K562 (cell line): ENCODE results near the gene GLT6D1. TPM values are rescaled to one million over a fixed set of nuclear protein-coding genes. Genes with fewer than 3 reads are reported as not detected.

Source experiments
- ATAC-seq: fragments of 200-7000 bp; cut with Tn5 transposase; 3 replicates; pipeline ENCODE4 v1.9.1; 2020; ENCODE audit warnings: moderate library complexity
- BruUV-seq: library from RNA; stranded (reverse); fragments of 400-500 nt; replicated peaks from 2 replicates; lab custom pipeline; 2021; lab: Mats Ljungman, UMichigan
- CTCF ChIA-PET: fragments of 300-600 bp; formaldehyde crosslinking; extraction: SDS; loops from one replicate; lab custom pipeline; 2021; ENCODE audit warnings: low intra/inter-chr PET ratio; lab: Yijun Ruan, JAX
- POLR2A ChIA-PET: fragments of 300-600, 350-650 bp; sonication (Branson Sonifier 250); formaldehyde crosslinking; extraction: SDS; loops from one replicate; lab custom pipeline; 2021; ENCODE audit warnings: antibody characterized with exemption, inconsistent platforms; lab: Yijun Ruan, JAX
- DNase-seq, 4 experiments: peaks; one replicate each; pipeline versions ENCODE4 v3.0.0 to v3.0.0-alpha.2; 2011 to 2018; ENCODE audit warnings: low spot score in 3 of 4, mixed read lengths in 3 of 4; ENCODE audit errors: extremely low read depth in 1 of 4
- FAIRE-seq: peaks from 2 replicates; lab custom pipeline; 2011; peaks lifted over from hg19 to GRCh38; lab: Jason Lieb, UNC
- H2AFZ ChIP-seq: 2 replicates; pipeline ENCODE4 v1.6.0; 2011; ENCODE audit warnings: low read depth, low read length, control low read depth, inconsistent platforms
- H3K27ac ChIP-seq: fragments of 200-600 bp; 3 replicates; pipeline ENCODE4 v1.8.0; 2011; ENCODE audit warnings: low read depth, mild to moderate bottlenecking, control low read depth, inconsistent platforms, low read length, moderate library complexity, mixed read lengths; ENCODE audit errors: extremely low read depth
- H3K27me3 ChIP-seq, 2 experiments: fragments of 300-600 bp in 1 of 2; 2 replicates in 1 of 2; 3 replicates in 1 of 2; pipeline versions ENCODE4 v1.6.0 to v1.8.0; 2011; ENCODE audit warnings: inconsistent platforms in 2 of 2, low read length in 2 of 2, mild to moderate bottlenecking in 1 of 2, mixed read lengths in 1 of 2, moderate library complexity in 1 of 2; ENCODE audit not compliant: control insufficient read depth in 2 of 2, insufficient read depth in 2 of 2
- H3K36me3 ChIP-seq: fragments of 300-600 bp; 3 replicates; pipeline ENCODE4 v1.8.0; 2011; ENCODE audit warnings: mild to moderate bottlenecking, low read length, inconsistent platforms; ENCODE audit not compliant: control insufficient read depth, insufficient read depth
- H3K4me1 ChIP-seq, 2 experiments: fragments of 200-600 bp in 1 of 2; replicated peaks in 1 of 2; 2 replicates in 1 of 2; 3 replicates in 1 of 2; pipeline versions ENCODE4 v1.5.1 to v1.8.0; 2011; ENCODE audit warnings: inconsistent platforms in 2 of 2, low read length in 2 of 2, mild to moderate bottlenecking in 1 of 2, mixed read lengths in 1 of 2, moderate library complexity in 1 of 2; ENCODE audit not compliant: control insufficient read depth in 2 of 2, insufficient read depth in 2 of 2
- H3K4me2 ChIP-seq: 2 replicates; pipeline ENCODE4 v1.6.1; 2011; ENCODE audit warnings: low read length, control low read depth, inconsistent platforms, mixed read lengths; ENCODE audit not compliant: insufficient read depth
- H3K4me3 ChIP-seq: fragments of 200-600 bp; sonication (generic), shearing (Covaris generic); 2 replicates; pipeline ENCODE4 v1.5.1; 2016; ENCODE audit warnings: control low read depth, inconsistent platforms
- H3K79me2 ChIP-seq: fragments of 200-600 bp; 3 replicates; pipeline ENCODE4 v1.8.0; 2011; ENCODE audit warnings: low read length, inconsistent platforms; ENCODE audit not compliant: control insufficient read depth, insufficient read depth
- H3K9ac ChIP-seq, 2 experiments: 2 replicates each; pipeline versions ENCODE4 v1.6.0 to v1.6.1; 2011; ENCODE audit warnings: low read depth in 2 of 2, low read length in 2 of 2, control low read depth in 1 of 2, inconsistent platforms in 1 of 2, mild to moderate bottlenecking in 1 of 2, mixed read lengths in 1 of 2; ENCODE audit not compliant: insufficient read depth in 1 of 2
- H3K9me1 ChIP-seq: one replicate; pipeline ENCODE4 v1.6.0; 2011; ENCODE audit warnings: inconsistent platforms, mild to moderate bottlenecking, low read length, moderate library complexity; ENCODE audit not compliant: control insufficient read depth, insufficient read depth
- H3K9me3 ChIP-seq: replicated peaks from 2 replicates; pipeline ENCODE4 v1.5.1; 2011; ENCODE audit warnings: low read depth, low read length, inconsistent platforms; ENCODE audit not compliant: control insufficient read depth, insufficient read depth
- H4K20me1 ChIP-seq: replicated peaks from 2 replicates; pipeline ENCODE4 v1.6.1; 2011; ENCODE audit warnings: low read length, inconsistent platforms, mixed read lengths; ENCODE audit not compliant: control insufficient read depth, insufficient read depth
- CBFA2T3 ChIP-seq: fragments of 450-650 bp; IDR thresholded peaks from 2 replicates; pipeline ENCODE4 v1.6.1; 2017
- CHD1 ChIP-seq: fragments of 200-600 bp; sonication (generic); IDR thresholded peaks from one replicate; pipeline ENCODE4 v1.6.1; 2012; ENCODE audit warnings: mild to moderate bottlenecking, moderate library complexity, low read length, inconsistent platforms
- MXI1 ChIP-seq: IDR thresholded peaks from 2 replicates; pipeline ENCODE4 v1.6.1; 2011; ENCODE audit warnings: low read depth, mild to moderate bottlenecking, improper control_type of control experiment, low read length
- PREB ChIP-seq: sonication (generic); formaldehyde crosslinking; IDR thresholded peaks from 2 replicates; pipeline ENCODE4 v1.8.1; 2023; ENCODE audit warnings: mild to moderate bottlenecking, missing genetic modification reagents
- TBL1XR1 ChIP-seq, 2 experiments: IDR thresholded peaks; 2 replicates each; pipeline ENCODE4 v1.6.1; 2012; ENCODE audit warnings: improper control_type of control experiment in 2 of 2, low read length in 2 of 2, mild to moderate bottlenecking in 1 of 2
- ZNF398 ChIP-seq: fragments of 250-450 bp; sonication (Bioruptor Pico); IDR thresholded peaks from 2 replicates; pipeline ENCODE4 v1.8.0; 2021; ENCODE audit warnings: moderate library complexity, mild to moderate bottlenecking, inconsistent platforms
- ZNF609 ChIP-seq: sonication (generic); formaldehyde crosslinking; IDR thresholded peaks from 2 replicates; pipeline ENCODE4 v1.8.1; 2023; ENCODE audit warnings: missing genetic modification reagents, mild to moderate bottlenecking, borderline replicate concordance
- WGBS: fragments of 100-300 bp; shearing (Covaris generic); methylation state at CpG from one replicate; pipeline ENCODE4 v1.1.6; 2016; ENCODE audit warnings: low coverage, mixed read lengths; ENCODE audit not compliant: insufficient coverage; ENCODE audit errors: missing lambda C conversion rate; 5-methylcytosine and 5-hydroxymethylcytosine counted together
- in situ Hi-C: fragments of 300-500 bp; cut with MboI; formaldehyde crosslinking; loops from 4 replicates; pipeline ENCODE4 v1.15.0; 2018; ENCODE audit warnings: inconsistent platforms, mixed read lengths
- intact Hi-C: fragments of 100-400 bp; cut with micrococcal nuclease; formaldehyde crosslinking; loops from 2 replicates; pipeline ENCODE4 v1.14.2; 2022
- polyA plus RNA-seq, 8 experiments: library from polyadenylated mRNA; depleted of rRNA in 4 of 8; stranded (reverse) in 5 of 8; unstranded in 3 of 8; fragments of >200 nt; fragmentation: Nextera tagmentation in 2 of 8; fragmentation: Illumina TruSeq in 1 of 8; extraction: Ambion mirVana in 2 of 8; extraction: Trizol in 1 of 8; gene quantifications; 2 replicates each; pipeline versions ENCODE4 v1.2.1 to v1.2.3, GENCODE V29; 2011 to 2014; ENCODE audit warnings: inconsistent platforms in 1 of 8, missing spikeins in 1 of 8
- total RNA-seq, 7 experiments: library from RNA; depleted of rRNA in 6 of 7; stranded (reverse); fragments of >200 nt in 6 of 7; fragmentation: Illumina TruSeq in 2 of 7; extraction: Trizol in 2 of 7; gene quantifications; 2 replicates each; pipeline versions ENCODE4 v1.2.1 to v1.2.3, GENCODE V29; 2011 to 2021; ENCODE audit warnings: low replicate concordance in 1 of 7

Gene GLT6D1
- total and polyA plus RNA-seq, 9 of the 15 experiments (the other 6 are each of a cell fraction or from before 2014, with no cell fraction given): not detected

GRCh38 chr9:135610290-135611141, 28.8 kb downstream of the GLT6D1 start:
- Histone ChIP-seq H4K20me1 (0 out of 2 replicates have a peak, but pooled peaks cover 4% of the 10 kb centered on the region), H3K79me2 (no peaks in the 10 kb centered on the region), H3K9me3 (no peaks in the 10 kb centered on the region), H3K36me3 (no peaks in the 10 kb centered on the region), H3K4me3 (no peak overlapping the region), H3K9me1 (no peaks in the 10 kb centered on the region), H3K9ac (no peak overlapping the region), H3K27me3 (peaks cover 11 to 57% of the 10 kb centered on the region in 2 experiments; a peak in 3 of 5 replicates), H3K27ac (no peak overlapping the region), H2AFZ (no peak overlapping the region), H3K4me1 (peaks cover 0 to 22% of the 10 kb centered on the region in 2 experiments; a peak in 2 of 5 replicates), H3K4me2 (no peak overlapping the region)
- intact Hi-C loops (no loop called here), in situ Hi-C loops (no loop called here)
- WGBS: 2% methylated on average over 9 of the region's 13 CpGs
- ChIA-PET POLR2A (no interaction called here), CTCF (interaction anchor here (0.6 kb wide), 1 partner anchor 1395 kb away, joined by 3 read pairs; no protein-coding TSS in a partner anchor)
- BruUV-seq: no TSS peak
- FAIRE-seq (no peak), ATAC-seq (no peak), DNase-seq (no peak)
- TF ChIP-seq TBL1XR1 (IDR thresholded peaks at IDR 0.05; ENCODE audit: low read length in 2 of 2) (no peak), PREB (no peak), CBFA2T3 (no peak), ZNF609 (CRISPR knock-in tag) (no peak), CHD1 (no peak), MXI1 (no peak), ZNF398 (CRISPR knock-in tag) (no peak)
